ENCODE measurements around the gene PLA2G10.
"Not testable (repeated sequence)": the region's sequence is repeated elsewhere in the genome, so short reads cannot be mapped to it uniquely, and the experiment has no call there.

DNA sequence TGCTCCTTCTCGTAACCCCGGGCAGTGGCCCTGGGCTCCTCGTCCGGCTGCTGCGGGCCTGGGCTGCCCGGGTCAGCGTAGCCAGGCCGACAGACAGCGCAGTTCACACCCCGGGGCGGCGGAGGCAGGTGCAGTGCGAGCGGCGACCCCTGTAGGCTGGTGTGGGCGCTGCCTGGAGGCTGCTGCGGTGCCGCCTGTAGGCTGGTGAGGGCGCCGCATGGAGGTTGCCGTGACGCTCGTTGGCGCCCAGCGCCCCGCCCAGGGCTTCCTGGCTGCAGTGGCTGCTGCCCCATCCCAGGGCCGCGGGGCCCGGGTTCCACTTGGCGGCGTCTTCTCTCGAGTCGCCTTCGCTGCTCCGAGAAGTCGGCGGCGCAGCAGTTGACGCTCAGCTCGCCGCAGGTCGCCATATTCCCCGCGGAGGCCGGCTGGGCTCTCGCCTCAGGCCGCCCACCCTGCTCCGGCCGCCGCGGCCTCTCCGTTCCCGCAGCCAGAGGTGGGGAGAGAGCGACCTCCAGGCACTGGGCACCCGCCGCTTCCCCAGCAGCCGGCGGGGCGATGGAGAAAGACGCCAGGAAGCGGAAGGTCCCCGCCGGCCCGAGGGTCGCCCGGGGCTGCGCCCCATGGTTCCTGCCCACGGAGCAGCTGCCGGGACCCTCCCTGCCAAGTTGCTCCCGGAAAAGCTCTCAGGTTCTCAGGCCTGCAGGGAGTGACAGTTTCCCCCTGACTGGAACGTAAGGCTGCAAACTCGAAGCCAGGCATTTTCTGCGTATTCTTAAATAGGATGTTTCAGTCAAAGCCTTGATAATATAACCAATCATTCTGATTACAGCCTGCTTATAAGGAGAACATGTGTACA is 48.4 kb upstream of the PLA2G10 start, which contains the start of gene NPIPA2:
- TF ChIP-seq KLF10 (tag by site-specific recombination; IDR thresholded peaks at IDR 0.05); ZNF223 (tag by site-specific recombination; IDR thresholded peaks at IDR 0.05); ZNF707 (tag by site-specific recombination; IDR thresholded peaks at IDR 0.05); ZBTB44 (tag by site-specific recombination; IDR thresholded peaks at IDR 0.05); ZBTB26 (tag by site-specific recombination; optimal IDR thresholded peaks at IDR 0.05); ZNF398 (tag by site-specific recombination; IDR thresholded peaks at IDR 0.05): not testable (repeated sequence)
- TF ChIP-seq, protein P1, sequence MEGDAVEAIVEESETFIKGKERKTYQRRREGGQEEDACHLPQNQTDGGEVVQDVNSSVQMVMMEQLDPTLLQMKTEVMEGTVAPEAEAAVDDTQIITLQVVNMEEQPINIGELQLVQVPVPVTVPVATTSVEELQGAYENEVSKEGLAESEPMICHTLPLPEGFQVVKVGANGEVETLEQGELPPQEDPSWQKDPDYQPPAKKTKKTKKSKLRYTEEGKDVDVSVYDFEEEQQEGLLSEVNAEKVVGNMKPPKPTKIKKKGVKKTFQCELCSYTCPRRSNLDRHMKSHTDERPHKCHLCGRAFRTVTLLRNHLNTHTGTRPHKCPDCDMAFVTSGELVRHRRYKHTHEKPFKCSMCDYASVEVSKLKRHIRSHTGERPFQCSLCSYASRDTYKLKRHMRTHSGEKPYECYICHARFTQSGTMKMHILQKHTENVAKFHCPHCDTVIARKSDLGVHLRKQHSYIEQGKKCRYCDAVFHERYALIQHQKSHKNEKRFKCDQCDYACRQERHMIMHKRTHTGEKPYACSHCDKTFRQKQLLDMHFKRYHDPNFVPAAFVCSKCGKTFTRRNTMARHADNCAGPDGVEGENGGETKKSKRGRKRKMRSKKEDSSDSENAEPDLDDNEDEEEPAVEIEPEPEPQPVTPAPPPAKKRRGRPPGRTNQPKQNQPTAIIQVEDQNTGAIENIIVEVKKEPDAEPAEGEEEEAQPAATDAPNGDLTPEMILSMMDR (tag by site-specific recombination; IDR thresholded peaks at IDR 0.05) = not testable (repeated sequence)
- TF ChIP-seq, protein P2, sequence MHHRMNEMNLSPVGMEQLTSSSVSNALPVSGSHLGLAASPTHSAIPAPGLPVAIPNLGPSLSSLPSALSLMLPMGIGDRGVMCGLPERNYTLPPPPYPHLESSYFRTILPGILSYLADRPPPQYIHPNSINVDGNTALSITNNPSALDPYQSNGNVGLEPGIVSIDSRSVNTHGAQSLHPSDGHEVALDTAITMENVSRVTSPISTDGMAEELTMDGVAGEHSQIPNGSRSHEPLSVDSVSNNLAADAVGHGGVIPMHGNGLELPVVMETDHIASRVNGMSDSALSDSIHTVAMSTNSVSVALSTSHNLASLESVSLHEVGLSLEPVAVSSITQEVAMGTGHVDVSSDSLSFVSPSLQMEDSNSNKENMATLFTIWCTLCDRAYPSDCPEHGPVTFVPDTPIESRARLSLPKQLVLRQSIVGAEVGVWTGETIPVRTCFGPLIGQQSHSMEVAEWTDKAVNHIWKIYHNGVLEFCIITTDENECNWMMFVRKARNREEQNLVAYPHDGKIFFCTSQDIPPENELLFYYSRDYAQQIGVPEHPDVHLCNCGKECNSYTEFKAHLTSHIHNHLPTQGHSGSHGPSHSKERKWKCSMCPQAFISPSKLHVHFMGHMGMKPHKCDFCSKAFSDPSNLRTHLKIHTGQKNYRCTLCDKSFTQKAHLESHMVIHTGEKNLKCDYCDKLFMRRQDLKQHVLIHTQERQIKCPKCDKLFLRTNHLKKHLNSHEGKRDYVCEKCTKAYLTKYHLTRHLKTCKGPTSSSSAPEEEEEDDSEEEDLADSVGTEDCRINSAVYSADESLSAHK (tag by site-specific recombination; IDR thresholded peaks at IDR 0.05) = not testable (repeated sequence)

Measured in HEK293 (cell line).